Vein endothelial cell (primary cell): ENCODE measurements around the gene CHID1. TPM values are rescaled to one million over a fixed set of nuclear protein-coding genes. Genes with fewer than 3 reads are reported as not detected.

ENCODE experiments used
- small RNA-seq: library from RNA; depleted of rRNA; stranded (forward); fragments of <200 nt; gene quantifications from one replicate; pipeline ENCODE3, GENCODE V24; 2012
- total RNA-seq: library from RNA; depleted of rRNA; stranded (reverse); fragments of >200 nt; gene quantifications from 2 replicates; pipeline ENCODE4 v1.2.3, GENCODE V29; 2012

The CHID1 gene
- 34.8 and 45.4 TPM in 2 replicates for total RNA-seq

GRCh38 chr11:910589-911030 is at the start of gene CHID1:
TSS of gene CHID1 (minus strand) at chr11:910810. CDS start at chr11:904816, 5,994 bp downstream.

GRCh38 chr11:925496-926301 is 15.1 kb upstream of the CHID1 start, which contains the start of gene AP2A2:
TSS of gene AP2A2 (plus strand) at chr11:925870. CDS start at chr11:926022, 152 bp downstream.

GRCh38 chr11:842370-843002 is 68.1 kb downstream of the CHID1 start, which contains the start of the genes POLR2L and TSPAN4:
TSS of gene POLR2L (minus strand) at chr11:842529. CDS start at chr11:842508, 21 bp downstream.
TSS of gene TSPAN4 (plus strand) at chr11:842852. CDS start at chr11:850305, 7,453 bp downstream.

GRCh38 chr11:832529-833113 is 78.0 kb downstream of the CHID1 start, which contains the start of gene CD151:
TSS of gene CD151 (plus strand) at chr11:832952. CDS start at chr11:836070, 3,118 bp downstream.

GRCh38 chr11:827897-828192 is 82.8 kb downstream of the CHID1 start, which contains the start of gene CRACR2B:
TSS of gene CRACR2B (plus strand) at chr11:827919. CDS start at chr11:828608, 689 bp downstream.

GRCh38 chr11:818396-819128 is 92.0 kb downstream of the CHID1 start, which contains the start of gene PNPLA2:
TSS of gene PNPLA2 (plus strand) at chr11:818914. CDS start at chr11:819719, 805 bp downstream.

Small RNAs within 50 kb of the gene (small RNA-seq; reads per million reads assigned to genes)
- gene RNU6-1025P, result not detected

Other genes starting within 250 kb of the CHID1 start
- 59.0 and 85.3 TPM in 2 replicates for gene DEAF1, start 215.6 kb downstream of the CHID1 start, total RNA-seq
- gene TMEM80, start 215.0 kb downstream of the CHID1 start, total RNA-seq, result 8.9 and 11.8 TPM in 2 replicates
- gene EPS8L2, start 204.6 kb downstream of the CHID1 start, total RNA-seq, result 2.5 and 3.9 TPM in 2 replicates
- 155 and 170 TPM in 2 replicates for gene TALDO1, start 163.3 kb downstream of the CHID1 start, total RNA-seq
- gene GATD1, start 133.3 kb downstream of the CHID1 start, total RNA-seq, result 61.2 and 65.3 TPM in 2 replicates
- under 0.01 and 0.10 TPM in 2 replicates for gene CEND1, start 120.7 kb downstream of the CHID1 start, total RNA-seq
- 13.7 and 15.6 TPM in 2 replicates for gene SLC25A22, start 112.5 kb downstream of the CHID1 start, total RNA-seq
- gene PIDD1, start 105.6 kb downstream of the CHID1 start, total RNA-seq, result 12.8 and 14.0 TPM in 2 replicates
- gene RPLP2, start 100.8 kb downstream of the CHID1 start, total RNA-seq, result 227 and 292 TPM in 2 replicates
- 43.3 and 59.4 TPM in 2 replicates for gene PNPLA2, start 91.9 kb downstream of the CHID1 start, total RNA-seq
- 9.2 and 12.7 TPM in 2 replicates for gene CRACR2B, start 82.9 kb downstream of the CHID1 start, total RNA-seq
- 453 and 470 TPM in 2 replicates for gene CD151, start 77.9 kb downstream of the CHID1 start, total RNA-seq
- gene POLR2L, start 68.3 kb downstream of the CHID1 start, total RNA-seq, result 77.9 and 79.4 TPM in 2 replicates
- 108 and 137 TPM in 2 replicates for gene TSPAN4, start 68.0 kb downstream of the CHID1 start, total RNA-seq
- gene AP2A2, start 15.1 kb upstream of the CHID1 start, total RNA-seq, result 94.0 and 104 TPM in 2 replicates
- not detected in 2 replicates for gene MUC6, start 125.9 kb upstream of the CHID1 start, total RNA-seq
- gene MUC2, start 164.1 kb upstream of the CHID1 start, total RNA-seq, result not detected in 2 replicates
- gene MUC5AC, start 247.1 kb upstream of the CHID1 start, total RNA-seq, result not detected in 2 replicates